BE2C (cell line): ENCODE measurements around the gene PIK3R5.

Experiments used
- DNase-seq: peaks from one replicate; pipeline ENCODE4 v3.0.0-alpha.2; 2020
- H3K27me3 ChIP-seq: fragments of 250-450 bp; sonication (Bioruptor Pico); 2 replicates; pipeline ENCODE4 v1.5.1; 2020; ENCODE audit warnings: mild to moderate bottlenecking
- H3K36me3 ChIP-seq: fragments of 250-450 bp; sonication (Bioruptor Pico); 2 replicates; pipeline ENCODE4 v1.5.1; 2020; ENCODE audit warnings: mild to moderate bottlenecking
- H3K4me1 ChIP-seq: fragments of 250-450 bp; sonication (Bioruptor Pico); 2 replicates; pipeline ENCODE4 v1.5.1; 2020
- H3K4me3 ChIP-seq: 2 replicates; pipeline ENCODE4 v1.5.1; 2011; ENCODE audit warnings: low read depth, low read length
- H3K9me3 ChIP-seq: fragments of 250-450 bp; sonication (Bioruptor Pico); 2 replicates; pipeline ENCODE4 v1.5.1; 2020
- TF ChIP-seq, protein P1 (sequence below): IDR thresholded peaks from 2 replicates; pipeline ENCODE4 v1.5.1; 2012; ENCODE audit warnings: mild to moderate bottlenecking, low read depth, low read length

The PIK3R5 gene

DNA sequence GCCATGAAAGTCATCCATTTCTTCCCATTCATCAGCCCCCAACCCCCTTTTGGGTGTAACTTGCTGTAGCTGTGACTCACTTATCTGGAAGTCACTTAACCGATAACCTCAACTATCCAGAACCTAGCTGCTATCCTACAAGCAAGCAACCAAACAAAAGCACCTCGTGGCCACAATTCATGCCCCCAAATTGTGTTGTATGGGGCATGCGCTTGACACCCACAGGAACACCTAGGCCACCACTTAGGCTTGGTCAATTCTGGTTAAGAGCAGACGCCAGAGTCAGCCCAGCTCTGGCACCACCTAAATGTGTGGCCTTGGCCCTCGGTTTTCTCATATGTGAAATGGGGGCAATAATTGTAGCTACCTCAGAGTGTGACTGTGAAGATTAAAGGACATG is 3.7 kb downstream of the PIK3R5 start:
- H3K4me1 ChIP-seq = no peaks in the 10 kb centered on the region
- H3K36me3 ChIP-seq = no peaks in the 10 kb centered on the region

DNA sequence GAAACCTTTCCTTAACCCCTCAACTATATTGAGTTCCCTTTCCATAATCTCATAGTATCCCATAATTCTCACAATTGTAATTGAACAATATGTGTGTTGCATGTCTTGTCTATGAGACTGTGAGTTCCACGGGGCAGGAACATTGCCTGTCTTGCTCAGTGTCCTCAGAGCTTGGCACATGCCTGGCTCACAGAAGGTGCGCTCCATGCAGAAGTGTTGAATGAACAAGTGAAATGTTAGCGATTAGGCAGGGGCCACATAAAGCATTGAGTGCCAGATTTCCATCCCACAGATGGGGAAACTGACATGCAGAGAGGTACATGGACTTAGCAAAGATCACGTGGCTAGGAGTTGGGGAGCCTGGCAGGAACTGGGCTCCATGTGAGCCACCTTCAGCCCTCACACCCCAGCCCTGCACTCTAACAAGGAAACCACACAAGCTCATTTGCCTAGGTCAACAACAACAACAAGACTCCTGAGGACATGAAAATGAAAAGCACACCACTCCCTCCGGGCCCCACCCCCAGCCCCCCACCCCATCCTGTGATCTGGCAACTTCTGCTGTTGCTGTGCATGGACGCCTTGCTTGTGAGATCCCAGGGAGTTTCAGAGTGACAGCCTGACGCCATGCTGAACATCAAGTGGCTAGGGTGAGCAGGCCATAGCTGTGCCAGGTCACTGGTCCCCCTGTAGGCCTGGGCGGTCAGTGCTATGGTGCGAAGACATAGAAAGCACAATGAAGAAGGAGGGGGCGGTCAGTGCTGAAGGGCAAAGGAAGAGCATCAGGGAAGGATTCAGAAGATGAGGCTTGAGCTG is 5.0 kb downstream of the PIK3R5 start:
- H3K4me1 ChIP-seq = no peaks in the 10 kb centered on the region
- H3K4me3 ChIP-seq = no peak overlapping the region
- TF ChIP-seq, protein P1, sequence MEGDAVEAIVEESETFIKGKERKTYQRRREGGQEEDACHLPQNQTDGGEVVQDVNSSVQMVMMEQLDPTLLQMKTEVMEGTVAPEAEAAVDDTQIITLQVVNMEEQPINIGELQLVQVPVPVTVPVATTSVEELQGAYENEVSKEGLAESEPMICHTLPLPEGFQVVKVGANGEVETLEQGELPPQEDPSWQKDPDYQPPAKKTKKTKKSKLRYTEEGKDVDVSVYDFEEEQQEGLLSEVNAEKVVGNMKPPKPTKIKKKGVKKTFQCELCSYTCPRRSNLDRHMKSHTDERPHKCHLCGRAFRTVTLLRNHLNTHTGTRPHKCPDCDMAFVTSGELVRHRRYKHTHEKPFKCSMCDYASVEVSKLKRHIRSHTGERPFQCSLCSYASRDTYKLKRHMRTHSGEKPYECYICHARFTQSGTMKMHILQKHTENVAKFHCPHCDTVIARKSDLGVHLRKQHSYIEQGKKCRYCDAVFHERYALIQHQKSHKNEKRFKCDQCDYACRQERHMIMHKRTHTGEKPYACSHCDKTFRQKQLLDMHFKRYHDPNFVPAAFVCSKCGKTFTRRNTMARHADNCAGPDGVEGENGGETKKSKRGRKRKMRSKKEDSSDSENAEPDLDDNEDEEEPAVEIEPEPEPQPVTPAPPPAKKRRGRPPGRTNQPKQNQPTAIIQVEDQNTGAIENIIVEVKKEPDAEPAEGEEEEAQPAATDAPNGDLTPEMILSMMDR = no peak
- H3K36me3 ChIP-seq = no peaks in the 10 kb centered on the region
- DNase-seq = no peak
- no peaks in the 10 kb centered on the region for H3K27me3 ChIP-seq
- H3K9me3 ChIP-seq = no peaks in the 10 kb centered on the region

More for the DNA sequence above, 3.7 kb downstream of the PIK3R5 start:
- DNase-seq = no peak
- Histone ChIP-seq H3K9me3 (no peaks in the 10 kb centered on the region), H3K4me3 (no peak overlapping the region), H3K27me3 (no peaks in the 10 kb centered on the region)
- TF ChIP-seq, protein P1 = no peak

DNA sequence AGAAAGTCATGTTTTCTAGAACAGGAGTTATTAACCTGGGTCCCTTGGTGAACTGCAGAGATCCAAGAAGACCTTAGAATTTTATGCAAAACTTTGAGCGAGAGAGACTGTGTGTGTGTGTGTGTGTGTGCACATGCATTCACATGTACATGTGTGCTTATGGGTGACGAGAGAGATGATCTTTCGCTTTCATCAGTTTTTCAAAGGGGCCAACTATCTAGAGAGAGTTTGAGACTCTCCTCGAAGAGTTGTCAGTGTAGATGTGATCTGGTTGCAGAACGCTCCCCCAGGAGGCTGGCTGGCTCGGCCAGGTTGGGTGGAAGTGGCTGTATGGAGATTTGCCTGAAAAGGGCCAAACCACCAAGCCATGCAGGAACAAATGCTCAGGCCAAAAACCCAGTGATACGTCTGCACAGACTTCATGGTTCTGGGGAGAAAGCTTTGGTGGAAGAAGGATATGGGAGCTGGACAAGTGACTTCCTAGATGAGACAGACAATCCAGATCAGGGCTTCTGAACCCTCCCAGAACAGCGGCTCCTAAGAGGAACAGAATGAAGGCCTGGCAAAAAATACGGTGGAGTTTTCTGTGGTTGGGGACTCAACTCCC is 6.1 kb downstream of the PIK3R5 start:
- TF ChIP-seq, protein P1 = no peak
- H3K4me1 ChIP-seq = no peaks in the 10 kb centered on the region

DNA sequence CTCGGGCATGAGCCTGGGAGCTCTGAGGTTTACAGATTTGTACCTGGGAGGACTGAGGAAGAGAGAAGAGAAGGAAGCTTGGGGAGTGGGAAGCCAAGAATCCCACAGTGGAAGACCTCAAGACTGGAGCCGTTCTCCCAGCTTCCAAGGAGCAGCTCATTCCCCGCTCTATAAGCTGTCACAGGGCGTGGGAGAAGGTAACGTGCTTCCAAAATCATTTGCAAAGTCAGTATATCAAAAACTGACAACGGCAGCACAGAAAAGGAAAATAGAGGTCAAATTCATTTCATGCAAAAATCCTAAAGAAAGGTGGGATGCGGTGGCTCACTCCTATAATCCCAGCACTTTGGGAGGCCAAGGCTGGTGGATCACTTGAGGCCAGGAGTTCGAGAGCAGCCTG is 7.8 kb downstream of the PIK3R5 start:
- Histone ChIP-seq H3K27me3 (no peaks in the 10 kb centered on the region), H3K36me3 (no peaks in the 10 kb centered on the region), H3K4me1 (no peaks in the 10 kb centered on the region), H3K4me3 (no peak overlapping the region), H3K9me3 (no peaks in the 10 kb centered on the region)
- TF ChIP-seq, protein P1 = no peak
- no peak for DNase-seq

More for the DNA sequence above, 6.1 kb downstream of the PIK3R5 start:
- H3K36me3 ChIP-seq = no peaks in the 10 kb centered on the region
- no peak for DNase-seq
- H3K27me3 ChIP-seq = no peaks in the 10 kb centered on the region
- no peaks in the 10 kb centered on the region for H3K9me3 ChIP-seq
- no peak overlapping the region for H3K4me3 ChIP-seq

DNA sequence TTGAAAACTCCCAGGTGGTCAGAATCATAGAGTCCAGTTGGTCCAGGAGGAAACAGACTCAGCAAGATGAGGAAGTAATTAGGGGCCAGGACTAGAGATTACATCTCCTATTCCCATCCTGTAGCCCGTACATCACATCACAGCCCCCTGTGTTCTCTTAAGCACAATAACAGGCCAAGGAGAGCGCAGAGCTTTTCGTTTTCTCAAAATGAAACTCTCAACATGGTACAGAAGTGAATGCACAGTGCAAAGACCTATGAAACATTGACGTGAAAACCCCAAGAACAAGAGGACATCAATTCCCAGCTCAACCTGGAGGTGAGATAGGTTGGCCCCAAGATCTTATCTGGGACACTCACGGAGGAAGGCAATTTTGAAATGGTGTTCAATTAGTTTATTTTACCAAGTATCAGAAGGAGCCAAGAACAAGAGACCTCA is 9.0 kb downstream of the PIK3R5 start:
- no peaks in the 10 kb centered on the region for H3K36me3 ChIP-seq
- no peaks in the 10 kb centered on the region for H3K4me1 ChIP-seq
- no peak overlapping the region for H3K4me3 ChIP-seq
- no peaks in the 10 kb centered on the region for H3K27me3 ChIP-seq
- no peaks in the 10 kb centered on the region for H3K9me3 ChIP-seq
- TF ChIP-seq, protein P1 = no peak
- DNase-seq = no peak
